ENCODE results near the gene PDGFB.

Gene PDGFB

GRCh38 chr22:39268645-39269044 is 23.9 kb upstream of the PDGFB start:
- Histone ChIP-seq H3K27me3 (ENCODE audit: insufficient read depth, low read depth, severe bottlenecking) (no peaks in the 10 kb centered on the region), H3K9me3 (ENCODE audit: severe bottlenecking) (peaks cover 3% of the 10 kb centered on the region), H3K4me3 (ENCODE audit: low read depth, low read length) (no peak overlapping the region), H3K27ac (no peak overlapping the region), H3K36me3 (no peaks in the 10 kb centered on the region)
- TF ChIP-seq CTCF (IDR thresholded peaks at IDR 0.05; ENCODE audit: low read depth, low read length) = no peak
- DNase-seq = no peak

GRCh38 chr22:39267974-39268373 is 23.2 kb upstream of the PDGFB start:
- TF ChIP-seq CTCF (IDR thresholded peaks at IDR 0.05; ENCODE audit: low read depth, low read length) = no peak
- no peak overlapping the region for H3K4me3 ChIP-seq (ENCODE audit: low read depth, low read length)
- H3K36me3 ChIP-seq = no peaks in the 10 kb centered on the region
- no peak overlapping the region for H3K27ac ChIP-seq
- H3K9me3 ChIP-seq (ENCODE audit: severe bottlenecking) = peaks cover 3% of the 10 kb centered on the region
- no peaks in the 10 kb centered on the region for H3K27me3 ChIP-seq (ENCODE audit: insufficient read depth, low read depth, severe bottlenecking)
- no peak for DNase-seq

- DNase-seq = peak; percentile 48
- Histone ChIP-seq H3K4me3 (ENCODE audit: low read depth, low read length) (no peak overlapping the region), H3K9me3 (ENCODE audit: severe bottlenecking) (peaks cover 3% of the 10 kb centered on the region), H3K36me3 (no peaks in the 10 kb centered on the region), H3K27ac (no peak overlapping the region), H3K27me3 (ENCODE audit: insufficient read depth, low read depth, severe bottlenecking) (no peaks in the 10 kb centered on the region)
- TF ChIP-seq CTCF (IDR thresholded peaks at IDR 0.05; ENCODE audit: low read depth, low read length) = no peak
These were observed 21.7 kb upstream of the PDGFB start for GRCh38 chr22:39266398-39267030.

GRCh38 chr22:39265143-39265886 is 20.5 kb upstream of the PDGFB start:
- DNase-seq = no peak
- TF ChIP-seq CTCF (IDR thresholded peaks at IDR 0.05; ENCODE audit: low read depth, low read length) = no peak
- no peak overlapping the region for H3K27ac ChIP-seq
- no peaks in the 10 kb centered on the region for H3K27me3 ChIP-seq (ENCODE audit: insufficient read depth, low read depth, severe bottlenecking)
- H3K9me3 ChIP-seq (ENCODE audit: severe bottlenecking) = no peaks in the 10 kb centered on the region
- H3K36me3 ChIP-seq = no peaks in the 10 kb centered on the region
- no peak overlapping the region for H3K4me3 ChIP-seq (ENCODE audit: low read depth, low read length)

- no peaks in the 10 kb centered on the region for H3K9me3 ChIP-seq (ENCODE audit: severe bottlenecking)
- H3K4me3 ChIP-seq (ENCODE audit: low read depth, low read length) = no peak overlapping the region
- no peaks in the 10 kb centered on the region for H3K36me3 ChIP-seq
- H3K27ac ChIP-seq = no peak overlapping the region
- no peaks in the 10 kb centered on the region for H3K27me3 ChIP-seq (ENCODE audit: insufficient read depth, low read depth, severe bottlenecking)
- DNase-seq = no peak
- no peak for TF ChIP-seq CTCF (IDR thresholded peaks at IDR 0.05; ENCODE audit: low read depth, low read length)
These were observed 19.7 kb upstream of the PDGFB start for GRCh38 chr22:39264349-39265038.
